ENCODE measurements around the gene GTF2I.
"Not testable (repeated sequence)": the region's sequence is repeated elsewhere in the genome, so short reads cannot be mapped to it uniquely, and the experiment has no call there.

GTF2I gene

DNA sequence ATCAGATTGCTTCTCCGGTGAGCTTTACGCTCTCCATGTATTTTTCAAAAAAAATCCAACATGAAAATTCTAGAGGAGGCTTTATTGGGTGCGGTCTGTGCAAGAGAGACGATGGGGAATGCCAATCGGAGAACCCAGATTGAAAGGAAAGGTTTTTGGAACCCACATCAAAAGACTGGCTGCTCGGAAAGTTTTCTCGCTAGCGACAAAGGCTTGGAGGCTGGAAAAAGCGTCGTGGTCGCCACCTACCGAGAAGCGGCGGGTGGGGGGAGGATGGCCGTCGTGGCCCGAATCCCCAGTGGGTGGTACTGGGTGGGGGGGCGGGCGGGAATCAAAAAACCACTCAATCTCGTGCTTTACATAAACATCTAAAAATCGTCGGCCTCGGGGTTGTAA lies 1.1 kb upstream of the GTF2I start:
- DNase-seq (ENCODE audit: extremely low read depth in 1 of 2, low read depth in 1 of 2): peak; percentile 27 to 49

GRCh38 chr7:74656837-74657691 lies 454 bp upstream of the GTF2I start:
- DNase-seq (ENCODE audit: extremely low read depth in 1 of 2, low read depth in 1 of 2): peak; percentile 95 to 99

GRCh38 chr7:74658178-74659004 lies 873 bp downstream of the GTF2I start:
- peak; percentile 69 to 87 for DNase-seq (ENCODE audit: extremely low read depth in 1 of 2, low read depth in 1 of 2)

DNA sequence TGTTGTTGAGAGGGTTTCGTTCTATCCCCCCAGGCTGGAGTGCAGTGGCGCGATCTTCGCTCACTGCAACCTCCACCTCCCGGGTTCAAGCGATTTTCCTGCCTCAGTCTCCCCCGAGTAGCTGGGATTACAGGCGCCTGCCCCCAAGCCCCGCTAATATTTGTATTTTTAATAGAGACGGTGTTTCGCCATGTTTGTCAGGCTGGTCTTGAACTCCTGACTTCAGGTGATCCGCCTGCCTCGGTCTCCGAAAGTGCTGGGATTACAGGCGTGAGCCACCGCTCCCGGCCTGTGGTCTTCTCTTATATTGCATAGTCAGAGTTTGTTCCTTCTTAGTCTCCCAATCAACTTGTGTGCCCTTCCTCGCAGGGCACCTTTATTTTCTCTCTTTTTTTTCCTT lies 2.7 kb downstream of the GTF2I start:
- DNase-seq (ENCODE audit: extremely low read depth in 1 of 2, low read depth in 1 of 2): not testable (repeated sequence)

- DNase-seq (ENCODE audit: extremely low read depth in 1 of 2, low read depth in 1 of 2): not testable (repeated sequence)
Measured at GRCh38 chr7:74661836-74662794, 4.6 kb downstream of the GTF2I start.

- no peak for DNase-seq (ENCODE audit: extremely low read depth in 1 of 2, low read depth in 1 of 2)
Measured at GRCh38 chr7:74665296-74665938, 7.9 kb downstream of the GTF2I start.

- DNase-seq (ENCODE audit: extremely low read depth in 1 of 2, low read depth in 1 of 2): not testable (repeated sequence)
Measured at GRCh38 chr7:74667013-74667412, 9.5 kb downstream of the GTF2I start.

DNA sequence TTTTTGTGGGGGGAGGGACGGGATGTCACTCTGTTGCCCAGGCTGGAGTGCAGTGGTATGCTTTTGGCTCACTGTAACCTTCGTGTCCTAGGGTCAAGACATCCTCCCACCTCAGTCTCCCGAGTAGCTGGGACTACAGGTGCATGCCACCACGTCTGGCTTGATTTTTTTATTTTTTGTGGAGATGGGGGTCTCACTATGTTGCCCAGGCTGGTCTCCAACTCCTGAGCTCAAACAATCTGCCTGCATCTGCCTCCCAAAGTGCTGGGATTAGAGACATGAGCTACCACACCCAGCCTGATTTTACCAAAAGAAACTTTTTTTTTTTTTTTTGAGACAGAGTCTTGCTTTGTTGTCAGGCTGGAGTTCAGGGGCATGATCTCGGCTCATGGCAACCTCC lies 10.0 kb downstream of the GTF2I start:
- not testable (repeated sequence) for DNase-seq (ENCODE audit: extremely low read depth in 1 of 2, low read depth in 1 of 2)

GRCh38 chr7:74671602-74672001 lies 14.1 kb downstream of the GTF2I start:
- no peak for DNase-seq (ENCODE audit: extremely low read depth in 1 of 2, low read depth in 1 of 2)

GRCh38 chr7:74672343-74672915 lies 14.9 kb downstream of the GTF2I start:
- DNase-seq (ENCODE audit: extremely low read depth in 1 of 2, low read depth in 1 of 2): no peak

DNA sequence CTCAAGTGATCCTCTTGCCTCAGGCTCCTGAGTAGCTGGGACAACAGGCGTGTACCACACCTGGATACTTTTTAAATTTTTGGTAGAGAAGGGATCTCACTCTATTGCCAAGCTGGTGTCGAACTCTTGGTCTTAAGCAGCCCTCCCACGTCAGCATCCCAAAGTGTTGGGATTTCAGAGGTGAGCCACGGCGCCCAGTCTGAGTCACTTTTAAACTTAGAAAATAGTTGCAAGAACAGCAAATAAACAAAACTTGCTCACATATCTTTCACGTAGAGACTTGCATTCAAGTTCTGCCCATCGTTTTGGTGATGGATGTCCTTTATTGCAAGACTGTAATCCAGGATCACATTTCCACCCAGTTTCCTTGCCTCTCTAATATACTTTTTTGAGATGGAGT lies 16.6 kb downstream of the GTF2I start:
- DNase-seq (ENCODE audit: extremely low read depth in 1 of 2, low read depth in 1 of 2): no peak

DNA sequence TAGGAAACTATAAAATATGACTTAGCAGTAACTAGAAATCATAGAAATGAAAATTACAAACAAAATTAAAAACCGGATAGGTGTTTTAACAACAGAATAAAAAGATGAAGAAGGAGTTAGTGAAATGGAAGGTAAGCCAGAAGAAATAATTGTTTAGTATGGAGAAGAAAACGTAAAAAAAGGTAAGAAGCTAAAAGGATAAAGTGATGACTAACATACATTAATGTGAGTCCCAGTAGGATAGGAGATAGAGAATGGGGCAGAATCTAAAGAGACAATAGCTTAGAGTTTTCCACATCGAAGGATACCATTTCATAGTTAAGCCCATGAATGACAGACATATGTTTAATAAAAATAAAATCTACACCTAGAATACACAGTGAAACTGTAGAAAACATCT lies 25.3 kb downstream of the GTF2I start:
- no peak for DNase-seq (ENCODE audit: extremely low read depth in 1 of 2, low read depth in 1 of 2)

DNA sequence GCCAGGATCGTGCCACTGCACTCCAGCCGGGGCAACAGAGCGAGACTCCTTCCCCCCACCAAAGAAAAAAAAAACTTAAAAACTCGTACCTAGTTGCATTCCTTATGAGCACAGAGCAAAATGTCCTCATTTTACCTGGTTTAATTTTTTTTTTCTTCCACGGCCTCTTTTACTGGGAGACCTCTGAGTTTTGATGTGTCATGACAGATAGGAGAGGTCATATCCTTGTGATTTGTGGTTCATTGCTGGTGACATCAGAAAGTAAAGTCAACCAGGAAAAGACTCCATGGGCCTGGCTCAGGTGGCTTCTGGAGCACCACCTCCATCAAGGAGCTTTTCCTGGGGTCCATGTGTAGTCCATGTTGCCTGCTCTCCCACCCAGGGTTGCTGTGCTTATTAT lies 26.3 kb downstream of the GTF2I start:
- no peak for DNase-seq (ENCODE audit: extremely low read depth in 1 of 2, low read depth in 1 of 2)

DNA sequence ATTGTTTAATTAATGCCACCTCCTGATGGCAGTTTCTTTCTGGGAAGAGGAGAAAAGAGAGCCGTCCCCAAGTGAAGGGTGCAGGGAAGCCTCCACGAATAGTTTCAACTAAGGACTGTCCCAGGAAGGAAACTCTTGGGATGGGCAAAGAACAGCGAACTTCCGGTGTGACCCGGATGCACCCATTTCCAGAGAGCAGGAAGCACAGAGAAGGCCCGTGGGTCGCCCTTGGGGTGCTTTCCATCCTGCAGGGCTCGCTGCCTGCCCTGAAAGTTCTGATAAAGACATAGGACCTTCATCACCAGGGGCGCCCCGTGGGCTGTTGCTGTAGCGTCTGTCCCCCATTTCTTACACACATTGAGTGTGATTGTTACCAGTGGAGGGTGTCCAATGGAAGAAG lies 27.0 kb downstream of the GTF2I start:
- no peak for DNase-seq (ENCODE audit: extremely low read depth in 1 of 2, low read depth in 1 of 2)

DNA sequence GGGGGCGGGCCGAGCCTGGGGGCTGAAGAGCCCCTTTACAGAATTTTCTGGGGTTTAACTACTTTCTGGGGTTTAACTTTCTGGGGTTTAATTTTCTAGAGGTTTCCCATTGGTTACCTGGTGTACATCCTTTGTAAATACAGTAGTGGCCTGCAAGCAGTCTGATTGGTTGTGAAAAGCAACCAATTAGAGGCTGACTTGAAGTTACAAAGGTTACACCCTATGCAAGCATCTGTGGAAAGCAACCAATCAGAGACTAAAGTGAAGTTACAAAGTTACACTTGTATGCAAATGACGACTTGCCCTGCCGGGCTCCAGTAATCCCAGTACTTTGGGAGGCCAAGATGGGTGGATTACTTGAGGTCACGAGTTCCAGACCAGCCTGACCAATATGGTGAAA lies 27.4 kb downstream of the GTF2I start:
- DNase-seq (ENCODE audit: extremely low read depth in 1 of 2, low read depth in 1 of 2): no peak

GRCh38 chr7:74690474-74690873 lies 33.0 kb downstream of the GTF2I start:
- DNase-seq (ENCODE audit: extremely low read depth in 1 of 2, low read depth in 1 of 2): no peak

DNA sequence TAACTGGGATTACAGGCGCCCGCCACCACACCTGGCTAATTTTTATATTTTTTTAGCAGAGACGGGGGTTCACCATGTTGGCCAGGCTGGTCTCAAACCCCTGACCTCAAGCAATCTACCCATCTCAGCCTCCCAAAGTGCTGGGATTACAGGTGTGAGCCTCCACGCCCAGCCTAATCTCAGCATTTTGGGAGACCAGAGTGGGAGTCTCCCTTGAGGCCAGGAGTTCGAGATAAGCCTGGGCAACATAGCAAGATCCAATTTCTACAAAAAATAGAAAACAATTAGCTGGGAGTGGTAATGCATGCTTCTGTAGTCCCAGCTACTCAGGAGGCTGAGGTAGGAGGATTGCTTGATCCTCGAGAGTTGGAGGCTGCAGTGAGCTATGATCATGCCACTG lies 46.9 kb downstream of the GTF2I start:
- DNase-seq (ENCODE audit: extremely low read depth in 1 of 2, low read depth in 1 of 2): not testable (repeated sequence)

DNA sequence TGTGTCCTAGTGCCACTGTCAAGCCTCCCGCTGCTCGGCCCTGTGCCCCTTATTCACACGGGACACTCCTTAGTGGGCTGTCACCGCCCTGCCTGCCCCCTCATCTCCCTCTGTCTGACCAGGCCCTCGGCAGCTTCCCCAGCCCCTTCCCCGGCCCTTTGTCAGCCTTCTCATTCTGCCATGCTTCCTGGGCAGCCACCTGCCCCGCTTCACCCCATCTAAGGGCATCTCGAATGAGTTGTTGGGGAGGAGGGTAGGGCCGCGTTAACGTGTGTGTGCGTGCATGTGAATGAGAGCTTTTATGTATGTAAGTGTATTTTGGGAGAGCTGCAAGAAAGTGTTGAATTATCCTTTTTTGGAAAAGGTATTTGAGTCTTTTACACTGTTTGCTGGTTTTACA lies 49.7 kb downstream of the GTF2I start:
- DNase-seq (ENCODE audit: extremely low read depth in 1 of 2, low read depth in 1 of 2): no peak

DNA sequence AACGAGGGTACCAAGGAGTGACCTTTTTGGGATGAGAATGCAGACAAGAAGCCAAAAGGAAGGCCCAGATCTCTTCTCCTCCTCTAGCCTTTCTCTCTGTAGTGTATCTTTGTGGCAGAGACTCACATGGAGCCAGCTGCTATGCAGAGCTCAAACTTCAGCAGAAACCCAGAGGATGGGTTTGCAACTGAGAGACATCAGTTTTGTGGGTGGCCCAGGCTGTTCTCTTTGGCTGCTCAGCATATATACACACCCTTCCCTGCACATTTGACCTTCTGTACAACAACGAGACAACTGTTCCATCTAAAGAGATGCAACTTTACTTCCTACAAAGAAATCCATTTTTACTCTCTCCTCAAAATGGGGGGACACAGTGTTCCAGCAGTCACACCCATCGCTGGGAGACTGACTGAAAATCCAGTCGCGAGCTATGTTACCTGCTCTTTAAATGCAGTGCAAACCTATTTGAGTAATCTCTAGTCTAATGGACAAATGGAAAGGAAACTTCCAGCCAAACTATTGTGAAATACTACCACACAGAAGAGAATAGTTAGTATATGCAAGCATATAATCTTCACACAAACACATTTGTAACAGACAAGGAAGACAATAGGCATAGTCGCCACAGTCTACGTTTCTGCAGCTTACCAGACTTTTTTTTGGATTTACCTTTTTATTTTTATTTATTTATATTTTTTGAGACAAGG lies 51.2 kb downstream of the GTF2I start:
- DNase-seq (ENCODE audit: extremely low read depth in 1 of 2, low read depth in 1 of 2): no peak

All from activated CD8-positive, alpha-beta memory T cell treated with anti-CD3 and anti-CD28 coated beads for 1 hour (primary cell).